ENCODE data around the gene ZXDC. TPM values are rescaled to one million over a fixed set of nuclear protein-coding genes. Genes with fewer than 3 reads are reported as not detected.
A peak's percentile ranks its signal among the peaks of the same experiment; 100 is the strongest.

The ZXDC gene
- total RNA-seq, 1 experiment from 2014 or later, result 28.3 TPM

GRCh38 chr3:126421573-126422119 lies 54.0 kb downstream of the ZXDC start:
- H4K8ac ChIP-seq (replicated peaks; ENCODE audit: insufficient read length, low read depth, low read length), result no peak overlapping the region
- Mint-ChIP-seq H3K4me1 (peaks cover 13 to 19% of the 10 kb centered on the region in 2 experiments), H3K36me3 (ENCODE audit: insufficient read depth in 1 of 3, low read depth in 3 of 3) (peaks cover 4 to 8% (median 6%) of the 10 kb centered on the region in 3 experiments), H3K9me3 (peaks cover 10 to 13% of the 10 kb centered on the region in 2 experiments), H3K4me3 (no peak overlapping the region), H3K27ac (peak overlapping the region in 2 of 3 experiments; percentile 64 to 79; a peak in 2 of 7 replicates), H3K27me3 (ENCODE audit: low read depth) (peaks cover 2% of the 10 kb centered on the region; the same call in 1 of the 2 replicates)
- no peak overlapping the region for H2BK20ac ChIP-seq (ENCODE audit: low read depth, low read length, poor library complexity, severe bottlenecking)
- peaks cover 3% of the 10 kb centered on the region for H4K20me1 ChIP-seq (ENCODE audit: control insufficient read depth, insufficient read depth, insufficient read length)
- no peak overlapping the region for H3T11ph ChIP-seq (ENCODE audit: low read length)
- no peak overlapping the region for H3K9ac ChIP-seq (ENCODE audit: extremely low read depth, insufficient read length, low read length)
- H3K79me2 ChIP-seq (ENCODE audit: insufficient read depth, low read length), result no peaks in the 10 kb centered on the region
- no peak for TF ChIP-seq CTCF (conservative IDR thresholded peaks at IDR 0.05)
- peaks cover 3% of the 10 kb centered on the region for H3K9me3 ChIP-seq (ENCODE audit: control insufficient read depth, low read depth, low read length)
- no peak overlapping the region for H2BK12ac ChIP-seq (ENCODE audit: insufficient read length, low read depth, low read length)
- H2BK120ac ChIP-seq (ENCODE audit: low read depth, low read length, poor library complexity, severe bottlenecking), result no peak overlapping the region
- H3K14ac ChIP-seq (ENCODE audit: insufficient read depth, low read length), result no peak overlapping the region; the same call in 1 of the 2 replicates
- H4K91ac ChIP-seq (ENCODE audit: insufficient read length, low read depth, low read length), result no peak overlapping the region
- H3K4me1 ChIP-seq (ENCODE audit: insufficient read depth, low read length), result peaks cover 5% of the 10 kb centered on the region; the same call in 1 of the 2 replicates
- no peak overlapping the region for H3K18ac ChIP-seq (ENCODE audit: insufficient read length, low read depth, low read length)
- H3K79me1 ChIP-seq (ENCODE audit: insufficient read depth, low read depth, low read length, poor library complexity, severe bottlenecking), result no peaks in the 10 kb centered on the region
- no peak for DNase-seq
- H4K5ac ChIP-seq (ENCODE audit: insufficient read length, low read depth, low read length), result no peak overlapping the region
- H2AFZ ChIP-seq (ENCODE audit: low read length), result no peak overlapping the region
- no peaks in the 10 kb centered on the region for H3K23me2 ChIP-seq (ENCODE audit: insufficient read length, low read depth, low read length, poor library complexity, severe bottlenecking)
- no peak overlapping the region for H3K56ac ChIP-seq (ENCODE audit: insufficient read length, low read depth, low read length)
- WGBS (ENCODE audit: extremely low coverage, insufficient read length, low lambda C conversion rate), result no CpG with 5 or more reads among the region's 10 CpGs
- no peak overlapping the region for H3K4me2 ChIP-seq (ENCODE audit: insufficient read depth, insufficient read length, low read length)
- H2BK15ac ChIP-seq (ENCODE audit: low read depth, low read length), result no peak overlapping the region
- H3K27ac ChIP-seq (ENCODE audit: insufficient read length, low read depth, low read length), result no peak overlapping the region
- no peak overlapping the region for H3K23ac ChIP-seq (ENCODE audit: insufficient read length, low read depth, low read length)
- no peak overlapping the region for H3K4ac ChIP-seq (ENCODE audit: low read depth, low read length)
- no peak overlapping the region for H2AK5ac ChIP-seq (ENCODE audit: insufficient read length, low read length)
- no peak overlapping the region for H2BK5ac ChIP-seq (ENCODE audit: insufficient read length, low read length)
- no peaks in the 10 kb centered on the region for H3K27me3 ChIP-seq (ENCODE audit: insufficient read depth, low read length)
